ENCODE measurements around the gene NTSR1.

DNA sequence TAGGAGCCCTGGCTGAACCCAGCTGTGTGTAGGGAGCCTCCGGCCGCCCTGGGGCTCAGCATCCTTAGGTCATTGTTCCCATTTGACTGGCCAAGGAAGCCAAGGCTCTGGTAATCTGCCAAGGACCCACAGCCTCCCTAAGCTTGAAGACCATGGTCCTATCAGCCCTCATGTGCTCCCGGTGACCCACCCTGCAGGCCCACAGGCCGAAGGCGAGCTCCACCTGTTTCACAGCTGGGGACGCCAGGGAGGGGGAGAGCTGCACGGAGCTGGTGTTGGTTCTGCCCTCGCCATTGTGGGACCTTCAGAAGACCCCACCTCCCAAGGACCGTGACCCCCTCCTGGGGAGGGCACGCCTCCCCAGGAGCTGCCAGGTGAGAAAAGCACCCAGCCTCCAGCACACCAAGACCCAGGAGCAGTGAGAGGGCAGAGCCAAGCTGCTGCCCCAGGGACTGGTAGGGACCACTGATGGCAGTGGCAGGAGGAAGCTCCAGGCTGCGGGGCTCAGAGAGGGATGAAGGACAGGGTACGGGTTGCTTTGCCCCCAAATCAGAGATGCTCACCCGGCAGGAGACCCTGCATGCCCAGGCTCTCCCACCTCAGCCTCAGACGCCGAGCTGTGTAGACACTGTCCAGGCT lies 56.9 kb downstream of the NTSR1 start:
- no peak for TF ChIP-seq CTCF (IDR thresholded peaks at IDR 0.05; ENCODE audit: low read depth, low read length, missing input control)
- no peak for TF ChIP-seq SP1 (IDR thresholded peaks at IDR 0.05)
- TF ChIP-seq, protein P1, sequence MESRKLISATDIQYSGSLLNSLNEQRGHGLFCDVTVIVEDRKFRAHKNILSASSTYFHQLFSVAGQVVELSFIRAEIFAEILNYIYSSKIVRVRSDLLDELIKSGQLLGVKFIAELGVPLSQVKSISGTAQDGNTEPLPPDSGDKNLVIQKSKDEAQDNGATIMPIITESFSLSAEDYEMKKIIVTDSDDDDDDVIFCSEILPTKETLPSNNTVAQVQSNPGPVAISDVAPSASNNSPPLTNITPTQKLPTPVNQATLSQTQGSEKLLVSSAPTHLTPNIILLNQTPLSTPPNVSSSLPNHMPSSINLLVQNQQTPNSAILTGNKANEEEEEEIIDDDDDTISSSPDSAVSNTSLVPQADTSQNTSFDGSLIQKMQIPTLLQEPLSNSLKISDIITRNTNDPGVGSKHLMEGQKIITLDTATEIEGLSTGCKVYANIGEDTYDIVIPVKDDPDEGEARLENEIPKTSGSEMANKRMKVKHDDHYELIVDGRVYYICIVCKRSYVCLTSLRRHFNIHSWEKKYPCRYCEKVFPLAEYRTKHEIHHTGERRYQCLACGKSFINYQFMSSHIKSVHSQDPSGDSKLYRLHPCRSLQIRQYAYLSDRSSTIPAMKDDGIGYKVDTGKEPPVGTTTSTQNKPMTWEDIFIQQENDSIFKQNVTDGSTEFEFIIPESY (IDR thresholded peaks at IDR 0.05): no peak
